GM21367 (cell line): ENCODE measurements around the gene SECTM1.

Experiments
- ATAC-seq: cut with Tn5 transposase; IDR thresholded peaks from one replicate; pipeline ENCODE4 v1.9.1; 2021; ENCODE audit not compliant: unreplicated experiment

Gene SECTM1

DNA sequence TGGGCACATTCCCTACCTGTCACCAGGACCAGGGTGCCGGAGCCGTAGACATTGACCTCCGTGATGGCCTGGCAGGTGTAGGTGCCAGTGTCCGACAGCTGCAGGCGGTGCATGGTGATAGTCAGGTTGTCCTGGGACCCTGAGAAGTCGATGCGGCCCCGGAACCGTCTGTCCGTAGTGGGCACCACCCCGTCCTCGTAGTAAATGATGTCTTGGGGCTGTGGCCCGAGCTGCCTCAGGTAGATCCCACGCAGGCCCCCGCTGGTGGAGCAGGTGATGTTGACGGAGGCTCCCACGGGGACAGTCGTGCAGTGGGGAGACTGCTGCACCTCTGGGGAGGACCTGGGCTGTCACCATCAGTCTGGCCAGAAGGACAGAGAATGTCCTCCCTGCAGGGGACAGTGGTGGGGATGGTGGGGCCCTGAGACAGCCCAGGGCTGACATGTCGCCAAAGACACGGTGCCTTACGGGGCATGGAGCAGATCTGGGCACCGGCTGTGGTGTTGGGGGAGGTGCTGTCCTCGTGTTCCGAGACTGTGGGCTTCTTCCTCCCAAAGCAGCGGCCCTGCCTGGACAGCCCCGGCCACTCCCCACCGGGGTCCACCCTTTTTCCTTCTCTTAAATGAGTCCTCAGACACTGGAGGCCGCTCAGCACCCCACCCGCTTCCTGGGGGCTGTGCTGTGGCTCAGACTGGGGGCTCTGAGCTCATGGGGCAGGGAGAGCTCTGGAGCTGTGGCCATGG lies 16.7 kb downstream of the SECTM1 start:
- ATAC-seq = no peak

DNA sequence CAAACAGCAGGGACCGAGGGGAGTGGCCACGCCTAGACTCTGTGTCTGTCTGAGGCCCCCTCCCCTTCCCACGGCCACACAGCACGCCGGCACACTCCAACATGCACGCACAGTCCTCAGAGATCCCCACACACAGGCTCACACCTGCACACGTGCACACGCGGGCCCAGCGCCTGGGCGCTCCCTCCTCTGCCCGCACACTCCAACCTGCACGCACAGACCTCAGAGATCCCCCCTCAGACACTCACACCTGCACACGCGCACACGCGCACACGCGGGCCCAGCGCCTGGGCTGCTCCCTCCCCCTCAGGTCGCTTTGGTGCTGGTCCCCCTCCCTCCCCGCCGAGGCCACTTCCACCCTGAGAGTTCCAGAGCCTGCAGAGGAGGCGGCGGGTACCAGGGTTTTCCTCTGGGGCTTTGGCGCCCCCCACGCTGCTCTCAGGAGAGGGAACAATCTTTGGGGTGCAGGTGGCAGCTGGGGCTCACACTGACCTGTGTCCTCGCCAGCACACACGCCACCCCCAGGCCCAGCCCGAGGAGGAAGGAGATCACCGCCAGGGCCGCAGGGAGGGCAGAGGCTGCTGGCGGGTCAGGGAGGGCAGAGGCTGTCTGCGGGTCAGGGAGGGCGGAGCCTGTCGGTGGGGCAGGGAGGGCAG lies 17.7 kb downstream of the SECTM1 start:
- no peak for ATAC-seq

DNA sequence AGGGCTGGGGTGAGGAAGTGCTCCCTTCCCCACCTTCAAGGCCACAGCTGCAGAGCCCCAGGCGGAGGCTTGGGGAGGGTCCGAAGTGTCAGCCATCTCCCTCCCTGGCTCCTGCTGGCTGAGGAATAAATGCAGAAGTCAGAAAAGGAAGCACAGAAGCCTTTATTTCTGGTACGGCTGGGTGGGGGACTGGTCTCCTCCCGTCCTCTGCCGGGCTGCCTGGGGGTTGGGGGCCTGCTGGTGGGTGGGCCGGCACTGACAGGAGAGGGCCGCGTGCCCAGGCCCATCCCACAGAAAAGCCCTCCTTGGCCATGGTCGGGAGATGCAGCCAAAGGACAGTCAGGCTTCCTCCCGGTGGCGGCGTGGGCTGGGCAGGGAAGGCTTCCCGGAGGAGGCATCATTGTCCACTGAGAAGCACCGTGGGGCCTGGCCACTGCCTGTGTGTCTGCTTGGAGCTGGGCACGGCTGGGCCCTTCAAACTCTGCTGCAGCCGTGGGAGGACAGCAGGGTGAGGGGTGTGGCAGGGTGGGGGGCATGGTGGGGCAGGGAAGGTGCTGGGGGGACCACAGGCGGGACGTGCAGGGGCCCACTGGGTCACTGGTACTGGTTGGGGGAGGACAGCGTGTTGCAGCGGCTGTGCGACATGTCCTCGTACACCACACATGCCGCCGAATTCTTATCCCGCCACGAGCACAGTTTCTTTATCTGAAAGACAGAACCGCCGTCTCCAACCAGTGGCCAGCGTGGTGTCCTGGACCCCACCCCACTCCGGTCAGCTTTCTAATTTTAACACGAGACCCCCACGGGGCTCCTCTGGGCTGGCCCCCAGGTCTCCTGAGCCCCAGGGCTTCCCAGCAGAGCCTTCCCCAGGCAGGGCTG lies 18.6 kb downstream of the SECTM1 start:
- ATAC-seq = no peak

DNA sequence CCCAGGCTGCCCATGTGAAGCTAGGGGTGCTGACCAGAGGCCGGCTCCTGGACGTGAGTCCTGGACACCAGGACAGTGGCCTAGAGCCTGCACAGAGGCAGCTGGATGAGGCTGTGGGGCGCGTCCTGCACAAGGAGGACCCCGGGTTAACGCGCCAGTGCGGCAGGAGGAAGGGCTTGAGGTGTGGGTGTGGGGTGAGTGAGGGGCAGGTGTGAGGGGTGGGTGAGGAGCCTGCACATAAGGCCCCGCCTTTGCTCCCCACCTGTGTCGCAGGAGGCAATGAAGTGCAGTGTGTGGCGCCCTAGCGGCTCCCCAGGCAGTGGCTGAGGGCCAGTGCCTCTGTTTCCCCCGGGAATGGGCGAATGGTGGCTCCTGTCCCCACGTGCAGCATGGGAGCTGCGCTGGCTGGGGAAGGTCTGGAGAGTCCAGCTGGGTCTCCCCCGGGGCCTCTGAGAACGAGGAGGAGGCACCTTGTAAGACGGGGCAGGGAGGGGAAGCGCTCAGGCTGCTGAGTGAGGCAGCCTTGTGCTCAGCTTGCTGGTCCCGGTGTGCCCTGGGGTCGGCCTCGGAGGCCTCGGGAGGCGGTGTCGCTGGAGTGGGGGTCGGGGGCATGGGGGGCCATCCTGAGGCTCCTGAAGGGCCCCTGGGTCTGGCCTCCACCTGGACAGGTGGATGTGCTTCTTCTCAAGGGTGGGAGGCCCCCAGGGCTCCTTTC lies 19.4 kb downstream of the SECTM1 start:
- no peak for ATAC-seq

DNA sequence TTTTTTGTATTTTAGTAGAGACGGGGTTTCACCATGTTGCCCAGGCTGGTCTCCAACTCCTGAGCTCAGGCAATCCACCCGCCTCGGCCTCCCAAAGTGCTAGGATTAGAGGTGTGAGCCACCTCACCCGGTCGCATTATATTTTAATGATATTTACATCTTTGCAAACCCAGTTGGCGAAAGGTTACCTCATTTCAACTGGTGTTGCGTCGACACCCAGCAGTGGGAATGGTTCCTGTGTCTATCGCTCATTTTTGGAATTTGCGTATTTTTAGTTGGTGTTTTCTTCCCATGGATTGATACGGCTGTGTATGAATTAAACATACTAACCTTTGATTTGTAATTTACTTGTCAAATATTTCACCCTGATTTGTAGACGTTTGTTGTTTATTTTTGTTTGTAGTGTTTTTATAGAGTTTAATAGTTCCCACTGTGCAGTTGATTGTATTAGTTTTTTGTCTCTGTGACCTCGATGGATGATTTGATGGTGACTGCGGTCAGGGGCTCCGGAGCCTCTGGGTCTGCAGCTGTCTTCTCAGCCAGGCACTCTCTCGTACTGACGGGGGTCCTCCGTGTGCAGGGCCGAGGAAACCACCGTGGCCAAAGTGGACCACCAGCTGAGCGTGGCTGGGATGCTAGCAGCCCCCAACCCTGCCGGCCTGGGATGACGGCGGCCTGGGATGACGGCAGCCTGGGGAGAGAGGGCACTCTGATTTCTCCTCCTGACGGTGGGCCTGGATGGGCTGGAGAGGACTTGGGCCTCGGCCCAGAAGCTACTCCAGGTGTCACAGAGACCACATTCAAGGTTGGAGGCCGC lies 20.2 kb downstream of the SECTM1 start:
- ATAC-seq = no peak

DNA sequence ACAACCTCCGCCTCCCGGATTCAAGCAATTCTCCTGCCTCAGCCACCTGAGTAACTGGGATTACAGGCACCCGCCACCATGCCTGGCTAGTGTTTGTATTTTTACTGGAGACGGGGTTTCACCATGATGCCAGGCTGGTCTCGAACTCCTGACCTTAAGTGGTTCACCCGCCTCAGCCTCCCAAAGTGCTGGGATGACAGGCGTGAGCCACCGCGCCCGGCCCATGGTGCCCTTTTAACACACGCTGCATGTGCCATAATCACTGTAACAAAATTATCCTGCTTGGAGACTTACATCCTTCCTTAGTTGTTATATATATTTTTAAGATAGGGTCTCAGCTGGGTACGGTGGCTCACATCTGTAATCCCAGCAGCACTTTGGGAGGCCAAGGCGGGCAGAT lies 21.6 kb downstream of the SECTM1 start:
- no peak for ATAC-seq

DNA sequence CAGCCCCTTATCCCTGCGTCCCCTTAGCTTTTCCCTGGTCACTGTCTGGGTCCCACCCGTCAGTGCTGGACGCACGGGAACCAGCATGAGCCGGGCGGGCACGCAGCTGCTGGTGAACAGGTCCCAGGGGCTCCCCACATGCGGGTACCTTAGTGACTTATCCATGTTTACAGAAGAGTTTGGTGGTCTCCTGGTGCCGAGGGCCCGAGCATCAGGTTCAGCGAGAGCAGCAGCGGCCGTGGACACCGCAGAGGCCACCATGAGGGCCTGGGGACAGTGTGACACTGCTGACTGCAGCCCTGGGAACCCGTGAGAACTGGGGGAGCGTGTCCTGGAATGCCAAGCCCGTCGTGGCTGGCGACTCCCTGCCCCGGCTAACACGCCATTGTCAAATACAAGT lies 22.7 kb downstream of the SECTM1 start:
- no peak for ATAC-seq

- ATAC-seq = no peak
Observed at GRCh38 chr17:82309656-82310570, 23.7 kb downstream of the SECTM1 start.

GRCh38 chr17:82305727-82306300 lies 27.8 kb downstream of the SECTM1 start:
- no peak for ATAC-seq

- ATAC-seq = no peak
Observed at GRCh38 chr17:82304826-82305726, 28.5 kb downstream of the SECTM1 start.

- no peak for ATAC-seq
Observed at GRCh38 chr17:82303944-82304808, 29.4 kb downstream of the SECTM1 start.

- ATAC-seq = no peak
Observed at GRCh38 chr17:82302991-82303943, 30.3 kb downstream of the SECTM1 start.

DNA sequence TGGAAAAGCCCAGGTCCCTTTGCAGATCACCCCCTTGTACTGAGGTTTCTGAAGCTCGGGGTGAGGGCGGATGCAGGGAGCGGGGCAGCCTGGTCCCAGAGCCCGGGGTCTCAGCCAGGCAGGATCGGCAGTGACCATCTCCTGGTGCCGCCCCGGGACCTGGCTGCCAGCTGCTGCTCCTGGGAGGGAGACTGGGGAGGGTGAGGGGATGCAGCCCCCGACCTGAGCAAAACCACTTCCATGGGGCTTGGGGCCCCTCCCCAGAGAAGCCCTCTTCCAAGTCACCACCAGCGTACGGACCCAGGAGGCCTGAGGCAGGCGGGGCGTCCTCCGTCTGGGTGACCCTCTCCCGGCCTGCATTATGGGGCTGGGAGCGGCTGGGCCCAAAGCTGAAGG lies 31.0 kb downstream of the SECTM1 start:
- ATAC-seq = no peak

- no peak for ATAC-seq
Observed at GRCh38 chr17:82301916-82302567, 31.5 kb downstream of the SECTM1 start.

DNA sequence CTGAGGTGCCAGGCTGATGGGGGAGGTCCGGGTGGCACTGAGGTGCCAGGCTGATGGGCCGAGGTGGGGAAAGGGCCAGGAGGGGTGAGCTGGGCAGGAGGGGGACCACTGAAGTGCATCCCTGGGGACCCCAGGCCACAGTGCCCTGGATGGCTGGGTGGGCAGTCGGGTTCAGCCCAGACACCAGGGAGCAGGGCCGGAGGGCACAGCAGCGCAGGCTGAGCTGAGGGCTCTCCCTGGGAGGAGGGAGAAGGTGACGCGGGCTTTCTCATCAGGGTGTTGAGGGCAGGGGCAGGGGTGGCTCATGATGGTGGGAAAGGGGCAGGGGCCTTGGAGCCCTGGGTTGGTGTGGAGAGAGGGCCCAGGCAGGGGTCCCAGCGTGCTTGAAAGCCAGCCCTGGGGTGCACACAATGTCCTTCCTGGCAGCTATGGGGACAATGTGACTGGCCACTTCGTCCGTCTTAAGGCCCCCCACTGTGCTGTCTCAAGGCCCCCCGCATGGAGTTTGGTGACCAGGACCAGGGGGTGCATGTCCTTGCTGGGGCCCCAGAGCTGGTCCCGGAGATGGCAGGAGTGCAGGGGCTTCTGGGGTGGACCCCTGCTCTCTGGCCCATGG lies 32.2 kb downstream of the SECTM1 start:
- no peak for ATAC-seq
